Gastroesophageal sphincter (tissue), 3 donors: ENCODE measurements around the gene STARD8.

Experiments
- CTCF ChIP-seq, 4 experiments: fragments of 200-600 bp in 2 of 4; fragments of 450-650 bp in 2 of 4; sonication (generic) in 1 of 4; IDR thresholded peaks; one replicate each; pipeline ENCODE4 v1.5.1; 2017 to 2019; ENCODE audit warnings: antibody characterized with exemption in 4 of 4, mild to moderate bottlenecking in 2 of 4, moderate library complexity in 2 of 4
- EP300 ChIP-seq: sonication (generic); formaldehyde crosslinking; IDR thresholded peaks from one replicate; pipeline ENCODE4 v1.6.1; 2017; ENCODE audit warnings: antibody characterized with exemption, mild to moderate bottlenecking

- TF ChIP-seq CTCF (IDR thresholded peaks at IDR 0.05): no peak
- TF ChIP-seq EP300: no peak
Observed at GRCh38 chrX:68750316-68750715, 102.8 kb downstream of the STARD8 start.
